Tongue (tissue), 2 donors: ENCODE results near the gene MYO7A. TPM values are rescaled to one million over a fixed set of nuclear protein-coding genes. Genes with fewer than 3 reads are reported as not detected.

ENCODE experiments used
- DNase-seq: peaks from one replicate; pipeline ENCODE4 v3.0.0-alpha.2; 2015
- total RNA-seq: library from RNA; depleted of rRNA; stranded (reverse); fragments of >200 nt; gene quantifications from one replicate; pipeline ENCODE4 v1.2.3, GENCODE V29; 2014

MYO7A gene
- total RNA-seq, 1 donor from 2014 or later, result 3.9 TPM

GRCh38 chr11:77129069-77129841, 1.2 kb downstream of the MYO7A start:
- DNase-seq, result no peak

- DNase-seq, result no peak
Measured at GRCh38 chr11:77129842-77130756, 2.1 kb downstream of the MYO7A start.

GRCh38 chr11:77130763-77131513, 2.9 kb downstream of the MYO7A start:
- DNase-seq, result peak; percentile 53

- no peak for DNase-seq
Measured at GRCh38 chr11:77131560-77131959, 3.5 kb downstream of the MYO7A start.

- DNase-seq, result no peak
Measured at GRCh38 chr11:77135069-77135468, 7.0 kb downstream of the MYO7A start.

- DNase-seq, result no peak
Measured at GRCh38 chr11:77136074-77136473, 8.0 kb downstream of the MYO7A start.

- no peak for DNase-seq
Measured at GRCh38 chr11:77136784-77137420, 8.9 kb downstream of the MYO7A start.

- no peak for DNase-seq
Measured at GRCh38 chr11:77137421-77137820, 9.4 kb downstream of the MYO7A start.

GRCh38 chr11:77138106-77138649, 10.1 kb downstream of the MYO7A start:
- DNase-seq, result no peak

GRCh38 chr11:77139201-77139600, 11.2 kb downstream of the MYO7A start:
- DNase-seq, result no peak

GRCh38 chr11:77140231-77140851, 12.3 kb downstream of the MYO7A start:
- DNase-seq, result peak; percentile 42

- DNase-seq, result no peak
Measured at GRCh38 chr11:77141034-77141433, 13.0 kb downstream of the MYO7A start.

GRCh38 chr11:77141475-77141874, 13.4 kb downstream of the MYO7A start:
- DNase-seq, result no peak

- DNase-seq, result no peak
Measured at GRCh38 chr11:77142091-77142975, 14.3 kb downstream of the MYO7A start.

GRCh38 chr11:77143405-77144020, 15.5 kb downstream of the MYO7A start:
- no peak for DNase-seq

- peak; percentile 60 for DNase-seq
Measured at GRCh38 chr11:77144196-77144856, 16.3 kb downstream of the MYO7A start.

- DNase-seq, result no peak
Measured at GRCh38 chr11:77144857-77145428, 16.9 kb downstream of the MYO7A start.

GRCh38 chr11:77146261-77147035, 18.4 kb downstream of the MYO7A start:
- no peak for DNase-seq
